GDM1 (cell line): ENCODE results near the gene PELO.

Experiments used
- DNase-seq: peaks from one replicate; lab custom pipeline; 2025; lab: John Stamatoyannopoulos, UW

The PELO gene

DNA sequence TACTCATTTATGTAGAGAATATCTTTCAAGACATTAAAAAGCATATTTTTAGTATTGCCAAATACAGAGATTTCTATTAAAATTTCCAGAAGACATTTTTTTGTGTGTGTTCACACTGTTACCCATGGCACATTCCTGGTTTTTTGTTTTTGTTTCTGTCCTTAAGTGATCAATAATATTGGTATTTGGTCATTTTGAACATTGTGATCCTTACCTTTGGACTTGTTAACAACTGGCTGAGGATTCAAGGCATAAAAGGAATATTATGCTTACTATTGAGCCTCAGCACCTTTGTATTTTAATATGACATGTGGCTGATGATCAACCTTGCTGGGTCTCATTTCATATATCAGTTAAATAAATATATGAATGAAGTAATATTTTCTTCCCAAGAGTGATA is 41.9 kb downstream of the PELO start:
- no peak for DNase-seq

DNA sequence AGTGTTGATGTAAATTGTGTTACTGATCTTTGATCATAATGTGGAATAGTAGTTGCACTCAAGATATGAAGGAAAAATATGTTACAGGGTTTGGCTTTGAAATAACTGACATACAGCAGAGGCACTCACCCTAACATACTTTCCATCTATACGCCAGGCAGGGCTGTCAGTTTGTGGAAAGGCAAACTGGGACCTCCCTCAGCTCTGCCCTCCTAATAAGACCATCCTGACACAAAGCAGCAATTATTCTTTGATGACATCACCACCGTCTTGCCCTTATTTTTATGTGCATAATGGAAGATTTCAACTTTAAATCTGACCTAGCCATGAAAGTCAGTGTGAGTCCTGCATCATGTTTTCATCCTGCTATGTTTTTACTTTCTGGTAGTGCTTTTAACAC is 42.9 kb downstream of the PELO start:
- DNase-seq, result no peak

DNA sequence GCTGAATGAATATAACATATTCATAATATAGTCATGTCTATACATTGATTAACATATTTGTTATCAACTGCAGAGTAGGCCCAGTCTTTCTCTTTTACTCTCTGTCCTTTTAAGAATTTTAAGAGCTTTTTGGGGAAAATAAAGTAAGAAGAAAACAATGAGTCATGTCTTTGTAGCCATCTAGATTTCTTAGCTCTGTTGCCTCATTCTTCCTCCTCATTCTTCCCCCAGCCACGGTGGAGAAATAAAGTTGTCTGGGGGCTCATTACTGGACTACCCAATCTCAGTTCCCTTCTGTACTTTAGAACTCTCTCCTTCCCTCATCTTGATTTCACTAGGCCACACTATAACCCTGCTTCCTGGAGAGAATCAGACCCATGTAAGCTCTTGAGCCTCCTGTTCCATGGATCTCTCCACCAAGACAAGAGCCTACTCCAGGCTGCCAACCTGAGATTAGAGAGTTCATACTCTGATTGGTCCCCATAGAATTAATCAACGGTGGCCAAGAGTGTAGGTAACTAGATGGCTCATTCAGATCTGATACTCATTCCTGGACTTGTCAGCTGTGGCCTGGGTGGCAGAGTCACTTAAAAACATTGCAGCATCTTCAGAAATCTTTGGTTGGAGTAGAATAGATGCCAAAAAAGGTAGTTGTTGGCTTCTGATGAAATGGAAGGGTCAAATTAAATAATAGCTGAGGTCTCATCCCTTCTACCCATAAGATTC is 44.2 kb downstream of the PELO start:
- DNase-seq, result no peak

DNA sequence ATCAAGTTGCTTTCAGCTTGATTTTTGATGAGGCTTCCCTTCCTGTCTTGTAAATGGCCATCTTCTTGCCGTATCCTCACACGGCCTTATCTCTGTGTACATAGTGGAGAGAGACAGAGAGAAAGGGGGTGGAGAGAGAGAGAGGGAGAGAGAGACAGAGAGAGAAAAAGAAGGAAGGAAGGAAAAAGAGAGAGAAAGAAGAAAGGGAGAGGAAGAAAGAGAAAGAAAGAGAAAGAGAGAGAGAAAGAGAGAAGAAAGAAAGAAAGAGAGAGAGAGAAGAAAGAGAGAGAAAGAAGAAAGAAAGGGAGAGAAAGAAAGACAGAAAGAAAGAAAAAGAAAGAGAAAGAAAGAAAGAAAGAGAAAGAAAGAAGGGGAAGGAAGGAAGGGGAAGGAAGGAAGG is 46.6 kb downstream of the PELO start:
- no peak for DNase-seq

DNA sequence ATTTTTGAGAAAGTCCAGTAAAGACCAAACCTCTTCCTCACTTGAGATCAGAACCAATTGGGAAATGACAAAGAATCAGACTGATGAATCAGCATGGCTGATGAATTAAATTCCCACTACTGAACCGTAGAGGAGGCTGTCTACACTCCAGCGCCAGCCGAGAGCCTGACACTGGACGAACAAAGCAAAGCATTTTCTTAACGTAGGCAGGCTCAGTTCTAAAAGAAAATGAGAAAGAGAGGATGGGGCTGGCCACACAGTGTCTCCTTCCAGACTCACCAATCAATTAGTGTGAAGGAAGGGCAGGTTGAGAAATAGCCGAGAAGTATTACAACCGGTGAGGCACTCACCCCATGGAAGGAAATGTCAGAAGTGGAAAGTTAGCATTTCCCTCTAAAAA is 49.4 kb downstream of the PELO start:
- DNase-seq, result no peak
